T-helper 1 cell (primary cell): Measurements from ENCODE around the gene LENG8.
A peak's percentile ranks its signal among the peaks of the same experiment; 100 is the strongest.
"Not testable (repeated sequence)": the region's sequence is repeated elsewhere in the genome, so short reads cannot be mapped to it uniquely, and the experiment has no call there.

Experiments
- DNase-seq, 5 donors: peaks; one replicate each; pipeline ENCODE4 v3.0.0-alpha.2; 2012 to 2020

Gene LENG8

GRCh38 chr19:54489341-54489740 is 40.3 kb downstream of the LENG8 start:
- DNase-seq: no peak

GRCh38 chr19:54489766-54490165 is 40.8 kb downstream of the LENG8 start:
- DNase-seq: no peak

- no peak for DNase-seq
Observed at GRCh38 chr19:54492568-54492967, 43.6 kb downstream of the LENG8 start.

- DNase-seq: not testable (repeated sequence)
Observed at GRCh38 chr19:54493056-54493455, 44.1 kb downstream of the LENG8 start.

GRCh38 chr19:54493967-54494585 is 45.1 kb downstream of the LENG8 start:
- DNase-seq: no peak

- not testable (repeated sequence) for DNase-seq
Observed at GRCh38 chr19:54495284-54495683, 46.3 kb downstream of the LENG8 start.

- DNase-seq: peak in 1 of 5 donors; percentile 33
Observed at GRCh38 chr19:54497747-54498450, 48.9 kb downstream of the LENG8 start.

GRCh38 chr19:54498451-54498772 is 49.4 kb downstream of the LENG8 start:
- DNase-seq: not testable (repeated sequence)

GRCh38 chr19:54502518-54503048 is 53.6 kb downstream of the LENG8 start, which contains the start of gene LAIR2:
TSS of gene LAIR2 (plus strand) at chr19:54502831. CDS start at chr19:54502919, 88 bp downstream.
- DNase-seq: peak in 1 of 5 donors; percentile 30

GRCh38 chr19:54505542-54505941 is 56.5 kb downstream of the LENG8 start:
- DNase-seq: not testable (repeated sequence)

- DNase-seq: no peak
Observed at GRCh38 chr19:54506079-54506478, 57.1 kb downstream of the LENG8 start.

- DNase-seq: not testable (repeated sequence)
Observed at GRCh38 chr19:54507038-54507717, 58.2 kb downstream of the LENG8 start.

- no peak for DNase-seq
Observed at GRCh38 chr19:54507824-54508223, 58.8 kb downstream of the LENG8 start.

- not testable (repeated sequence) for DNase-seq
Observed at GRCh38 chr19:54508487-54508886, 59.5 kb downstream of the LENG8 start.

- not testable (repeated sequence) for DNase-seq
Observed at GRCh38 chr19:54509200-54509940, 60.4 kb downstream of the LENG8 start.
